Gastroesophageal sphincter (tissue), 3 donors: ENCODE results near the gene GRK5.

Experiments used
- CTCF ChIP-seq, 4 experiments: fragments of 200-600 bp in 2 of 4; fragments of 450-650 bp in 2 of 4; sonication (generic) in 1 of 4; IDR thresholded peaks; one replicate each; pipeline ENCODE4 v1.5.1; 2017 to 2019; ENCODE audit warnings: antibody characterized with exemption in 4 of 4, mild to moderate bottlenecking in 2 of 4, moderate library complexity in 2 of 4
- EP300 ChIP-seq: sonication (generic); formaldehyde crosslinking; IDR thresholded peaks from one replicate; pipeline ENCODE4 v1.6.1; 2017; ENCODE audit warnings: antibody characterized with exemption, mild to moderate bottlenecking
- POLR2A ChIP-seq, 2 donors: fragments of 450-650 bp; IDR thresholded peaks; one replicate each; pipeline ENCODE4 v1.6.1; 2017; ENCODE audit warnings: antibody characterized with exemption in 2 of 2, mild to moderate bottlenecking in 2 of 2, moderate library complexity in 1 of 2

- TF ChIP-seq EP300: no peak
- TF ChIP-seq POLR2A (IDR thresholded peaks at IDR 0.05): no peak
- no peak for TF ChIP-seq CTCF (IDR thresholded peaks at IDR 0.05)
Measured at GRCh38 chr10:119314486-119314885, 107.1 kb downstream of the GRK5 start.
